ENCODE data around the gene MPP2.

Gene MPP2, protein sequence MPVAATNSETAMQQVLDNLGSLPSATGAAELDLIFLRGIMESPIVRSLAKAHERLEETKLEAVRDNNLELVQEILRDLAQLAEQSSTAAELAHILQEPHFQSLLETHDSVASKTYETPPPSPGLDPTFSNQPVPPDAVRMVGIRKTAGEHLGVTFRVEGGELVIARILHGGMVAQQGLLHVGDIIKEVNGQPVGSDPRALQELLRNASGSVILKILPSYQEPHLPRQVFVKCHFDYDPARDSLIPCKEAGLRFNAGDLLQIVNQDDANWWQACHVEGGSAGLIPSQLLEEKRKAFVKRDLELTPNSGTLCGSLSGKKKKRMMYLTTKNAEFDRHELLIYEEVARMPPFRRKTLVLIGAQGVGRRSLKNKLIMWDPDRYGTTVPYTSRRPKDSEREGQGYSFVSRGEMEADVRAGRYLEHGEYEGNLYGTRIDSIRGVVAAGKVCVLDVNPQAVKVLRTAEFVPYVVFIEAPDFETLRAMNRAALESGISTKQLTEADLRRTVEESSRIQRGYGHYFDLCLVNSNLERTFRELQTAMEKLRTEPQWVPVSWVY

DNA sequence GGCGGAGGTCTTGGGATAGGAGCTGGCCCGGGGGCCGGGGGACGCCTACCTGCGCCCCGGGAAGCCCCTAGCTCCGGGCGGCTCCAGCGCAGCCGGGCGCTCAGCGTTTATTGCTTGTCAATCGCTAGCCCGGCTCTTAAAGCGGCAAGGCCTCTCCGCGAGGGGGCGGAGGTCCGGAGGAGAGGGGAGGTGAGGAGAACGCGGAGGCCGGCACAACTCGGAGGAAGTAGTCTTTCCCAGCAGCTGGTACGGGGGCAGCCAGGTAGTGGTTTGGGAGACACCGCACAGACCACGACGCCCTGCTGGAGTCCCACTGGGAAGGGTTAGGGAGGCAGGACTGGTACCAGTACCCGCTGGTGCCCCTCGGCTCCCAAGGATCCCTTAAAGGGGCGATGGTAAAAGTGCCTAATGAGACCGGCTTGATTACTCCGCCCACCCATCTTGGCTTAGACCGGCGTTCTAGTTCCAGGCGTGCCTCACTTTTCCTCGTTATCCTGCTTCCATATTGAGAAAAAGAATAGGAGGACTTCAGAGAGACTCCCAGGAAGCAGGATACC lies at the start of gene MPP2:
Gene MPP2, minus strand, starts transcription at position 112 of the 557 bp plus-strand sequence. CDS start 3,076 bp downstream, outside the sequence.
- ChIA-PET CTCF (interaction anchor here (1.3 kb wide), 1 partner anchor 37 kb away, joined by 7 read pairs; no protein-coding TSS in a partner anchor), POLR2A (ENCODE audit: low non-redundant PET) (no interaction called here)
- TF ChIP-seq, protein P1, sequence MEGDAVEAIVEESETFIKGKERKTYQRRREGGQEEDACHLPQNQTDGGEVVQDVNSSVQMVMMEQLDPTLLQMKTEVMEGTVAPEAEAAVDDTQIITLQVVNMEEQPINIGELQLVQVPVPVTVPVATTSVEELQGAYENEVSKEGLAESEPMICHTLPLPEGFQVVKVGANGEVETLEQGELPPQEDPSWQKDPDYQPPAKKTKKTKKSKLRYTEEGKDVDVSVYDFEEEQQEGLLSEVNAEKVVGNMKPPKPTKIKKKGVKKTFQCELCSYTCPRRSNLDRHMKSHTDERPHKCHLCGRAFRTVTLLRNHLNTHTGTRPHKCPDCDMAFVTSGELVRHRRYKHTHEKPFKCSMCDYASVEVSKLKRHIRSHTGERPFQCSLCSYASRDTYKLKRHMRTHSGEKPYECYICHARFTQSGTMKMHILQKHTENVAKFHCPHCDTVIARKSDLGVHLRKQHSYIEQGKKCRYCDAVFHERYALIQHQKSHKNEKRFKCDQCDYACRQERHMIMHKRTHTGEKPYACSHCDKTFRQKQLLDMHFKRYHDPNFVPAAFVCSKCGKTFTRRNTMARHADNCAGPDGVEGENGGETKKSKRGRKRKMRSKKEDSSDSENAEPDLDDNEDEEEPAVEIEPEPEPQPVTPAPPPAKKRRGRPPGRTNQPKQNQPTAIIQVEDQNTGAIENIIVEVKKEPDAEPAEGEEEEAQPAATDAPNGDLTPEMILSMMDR (conservative IDR thresholded peaks at IDR 0.05; ENCODE audit: low read depth) = no peak
- peak within 1 kb of the TSS; percentile 29 for H3K27ac ChIP-seq
- DNase-seq (ENCODE audit: low spot score) = no peak

DNA sequence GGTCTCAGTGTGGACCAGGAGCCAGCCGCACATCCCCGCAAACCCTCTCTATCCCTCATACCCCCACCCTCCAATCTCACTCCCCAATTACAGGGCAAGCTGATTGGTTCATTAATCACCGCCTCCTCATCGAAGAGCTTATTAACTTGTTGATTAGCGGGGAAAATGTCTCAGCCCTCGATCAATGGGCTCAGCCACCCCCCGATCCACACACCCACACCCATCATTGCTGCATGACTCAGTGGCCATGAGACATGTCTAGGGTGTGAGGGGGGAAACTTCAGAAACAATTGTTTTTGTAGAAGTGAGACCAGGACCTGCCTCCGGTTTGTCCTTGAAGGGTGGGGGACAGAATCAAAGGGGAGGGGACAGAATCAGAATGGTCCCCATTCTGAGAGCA lies 48.9 kb upstream of the MPP2 start:
- ChIA-PET POLR2A (ENCODE audit: low non-redundant PET) (no interaction called here), CTCF (no interaction called here)
- no peak for DNase-seq (ENCODE audit: low spot score)
- H3K27ac ChIP-seq = no peak overlapping the region
- TF ChIP-seq, protein P1 (conservative IDR thresholded peaks at IDR 0.05; ENCODE audit: low read depth) = no peak

DNA sequence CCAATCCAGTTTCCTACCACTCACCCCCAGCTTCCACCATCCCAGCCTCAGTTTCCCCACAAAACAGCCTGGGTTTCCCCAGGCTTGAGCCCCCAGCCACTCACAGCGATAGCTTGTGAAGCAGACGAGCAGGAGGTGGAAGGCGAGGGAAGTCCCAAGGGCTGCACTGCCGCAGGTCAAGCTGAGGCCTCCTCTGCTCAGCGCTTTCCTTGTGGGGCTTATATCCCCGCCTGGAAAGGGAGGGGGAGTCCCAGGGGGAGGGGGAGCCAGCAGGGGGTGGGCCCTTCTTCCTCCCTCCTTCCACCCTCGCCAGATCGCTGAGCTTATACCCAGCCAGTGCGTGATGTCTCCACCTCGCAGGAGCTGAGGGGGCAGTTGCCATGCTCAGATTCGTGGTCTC lies 46.4 kb upstream of the MPP2 start, which contains the start of gene PYY:
Gene PYY, minus strand, starts transcription at position 195 of the 400 bp plus-strand sequence. CDS start 457 bp downstream, outside the sequence.
- ChIA-PET CTCF (interaction anchor here (1.3 kb wide), 1 partner anchor 10 kb away, joined by 5 read pairs; no protein-coding TSS in a partner anchor), POLR2A (ENCODE audit: low non-redundant PET) (no interaction called here)
- no peak for DNase-seq (ENCODE audit: low spot score)
- no peak within 1 kb of the TSS for H3K27ac ChIP-seq
- TF ChIP-seq, protein P1 (conservative IDR thresholded peaks at IDR 0.05; ENCODE audit: low read depth) = no peak

DNA sequence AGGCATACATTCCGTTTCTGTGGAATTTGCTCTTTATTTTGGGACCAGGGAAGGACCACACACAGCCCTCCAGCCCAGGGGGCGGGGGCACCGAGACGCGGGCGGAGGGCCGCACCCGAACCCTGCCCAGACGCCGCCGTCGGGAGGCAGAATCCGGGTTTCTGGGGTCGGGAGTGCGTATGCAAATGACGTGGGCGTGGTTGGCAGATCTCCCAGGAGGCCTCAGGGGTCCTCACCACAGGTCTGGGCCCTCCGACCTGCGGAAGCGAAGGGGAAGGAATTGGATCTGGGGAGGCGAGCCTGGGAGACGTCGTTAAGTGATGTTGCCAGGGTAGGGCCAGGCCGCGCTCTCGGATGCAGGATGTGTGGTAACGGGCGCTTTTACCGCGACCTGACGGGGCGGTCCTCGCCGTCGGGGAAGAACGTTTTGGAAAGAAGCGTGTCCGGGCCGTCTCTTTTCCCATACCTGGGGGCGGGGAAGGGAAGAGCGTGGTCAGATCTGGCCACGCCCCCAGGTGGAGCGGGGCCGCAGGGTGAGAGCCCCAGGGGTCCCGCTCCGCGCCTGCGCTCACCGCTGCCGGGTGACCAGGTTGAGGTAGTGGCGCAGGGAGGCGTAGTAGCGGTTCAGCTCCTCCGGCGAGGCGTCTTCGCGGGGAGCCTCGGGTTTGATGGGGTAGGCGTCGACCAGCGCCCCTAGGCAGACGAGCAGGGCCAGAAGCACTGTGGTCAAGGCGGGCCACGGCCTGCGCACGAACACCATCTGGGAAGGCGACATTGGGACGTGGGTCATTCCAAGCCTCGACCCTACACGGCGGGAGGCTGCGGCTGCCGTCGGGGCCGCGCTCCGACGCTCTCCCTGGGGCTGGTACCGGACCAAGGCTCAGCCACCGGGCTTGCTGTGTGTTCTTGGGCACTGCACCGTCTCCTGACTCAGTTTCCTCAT lies 45.7 kb upstream of the MPP2 start:
- POLR2A ChIA-PET (ENCODE audit: low non-redundant PET) = no interaction called here
- DNase-seq (ENCODE audit: low spot score) = no peak
- CTCF ChIA-PET = interaction anchor here (1.3 kb wide), 1 partner anchor 10 kb away, joined by 5 read pairs; no protein-coding TSS in a partner anchor

DNA sequence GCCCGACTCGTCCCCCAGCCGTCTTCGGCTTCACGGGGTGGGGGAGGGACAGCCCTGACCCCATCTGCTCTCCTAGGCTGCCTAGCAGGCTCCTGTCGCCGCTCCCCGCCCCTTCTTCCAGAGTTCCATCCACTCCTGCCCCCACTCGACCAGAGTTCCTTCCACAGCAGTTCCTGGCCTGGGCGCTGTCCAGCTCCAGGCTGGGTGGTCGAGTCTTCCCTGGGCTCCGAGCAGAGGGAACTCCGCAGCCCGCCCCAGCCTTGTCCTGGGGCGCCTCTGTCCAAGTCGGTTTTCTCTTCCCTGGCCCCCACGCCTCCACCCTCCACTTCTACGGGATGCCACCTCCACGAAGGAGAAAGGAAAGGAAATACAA lies 45.0 kb upstream of the MPP2 start:
- TF ChIP-seq, protein P1 (conservative IDR thresholded peaks at IDR 0.05; ENCODE audit: low read depth) = no peak
- no peak overlapping the region for H3K27ac ChIP-seq
- ChIA-PET CTCF (interaction anchor here (0.6 kb wide), 2 partner anchors 8 to 27 kb away, joined by 3 read pairs; no protein-coding TSS in a partner anchor), POLR2A (ENCODE audit: low non-redundant PET) (no interaction called here)
- no peak for DNase-seq (ENCODE audit: low spot score)

More for the DNA sequence above, 45.7 kb upstream of the MPP2 start:
- H3K27ac ChIP-seq = no peak overlapping the region
- TF ChIP-seq, protein P1 (conservative IDR thresholded peaks at IDR 0.05; ENCODE audit: low read depth) = no peak

All from RWPE1 (cell line).